Activated naive CD4-positive, alpha-beta T cell treated with anti-CD3 and anti-CD28 coated beads for 36 hours (primary cell): ENCODE data around the gene NOX4. TPM values are rescaled to one million over a fixed set of nuclear protein-coding genes. Genes with fewer than 3 reads are reported as not detected.
A peak's percentile ranks its signal among the peaks of the same experiment; 100 is the strongest.
"Not testable (repeated sequence)": the region's sequence is repeated elsewhere in the genome, so short reads cannot be mapped to it uniquely, and the experiment has no call there.

Experiments used
- CTCF ChIA-PET: fragments of 350-600 bp; sonication (Branson Sonifier 250); formaldehyde crosslinking; loops from one replicate; lab custom pipeline; 2021; ENCODE audit warnings: antibody characterized with exemption; lab: Charles Lee
- DNase-seq: peaks from one replicate; pipeline ENCODE4 v3.0.0-alpha.2; 2020
- H3K27ac Mint-ChIP-seq: one replicate; pipeline ENCODE4 v1.8.0; 2021; ENCODE audit warnings: mild to moderate bottlenecking, mixed read lengths
- H3K27me3 Mint-ChIP-seq: one replicate; pipeline ENCODE4 v1.8.0; 2021; ENCODE audit warnings: low read depth, mixed read lengths
- H3K36me3 Mint-ChIP-seq: one replicate; pipeline ENCODE4 v1.8.0; 2021; ENCODE audit warnings: low read depth, mixed read lengths
- H3K4me1 Mint-ChIP-seq: one replicate; pipeline ENCODE4 v1.8.0; 2021; ENCODE audit warnings: low read depth, mixed read lengths
- H3K4me3 Mint-ChIP-seq: one replicate; pipeline ENCODE4 v1.8.0; 2021; ENCODE audit warnings: mild to moderate bottlenecking, moderate library complexity, mixed read lengths
- H3K9me3 Mint-ChIP-seq: one replicate; pipeline ENCODE4 v1.8.0; 2021; ENCODE audit warnings: mixed read lengths
- intact Hi-C: fragments of 100-400 bp; cut with micrococcal nuclease; formaldehyde crosslinking; loops from one replicate; pipeline ENCODE4 v1.15.1; 2023
- total RNA-seq, 2 experiments: library from RNA; stranded (reverse); gene quantifications; one replicate each; pipeline ENCODE4 v1.2.3, GENCODE V29; 2021

Gene NOX4
- total RNA-seq, 2 experiments from 2014 or later = not detected

DNA sequence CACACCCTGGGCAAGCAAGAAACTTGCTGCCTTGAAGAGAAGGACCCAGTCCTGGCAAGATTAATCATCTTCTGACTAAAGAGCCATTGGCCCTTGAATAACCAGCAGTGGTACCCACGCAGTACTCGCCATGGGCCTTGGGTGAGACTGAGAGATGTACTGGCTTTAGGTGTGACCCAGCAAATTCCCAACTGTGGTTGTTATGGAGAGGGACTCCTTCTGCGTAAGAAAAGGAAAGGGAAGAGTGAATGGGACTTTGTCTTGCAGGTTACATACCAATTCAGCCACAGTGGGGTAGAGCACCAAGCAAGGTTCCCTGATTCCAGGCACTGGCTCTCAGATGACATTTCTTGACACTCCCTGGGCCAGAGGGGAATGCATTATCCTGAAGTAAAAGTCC is 80.1 kb downstream of the NOX4 start:
- H3K9me3 Mint-ChIP-seq, H3K27me3 Mint-ChIP-seq, H3K27ac Mint-ChIP-seq, DNase-seq, intact Hi-C loops, H3K4me1 Mint-ChIP-seq, H3K36me3 Mint-ChIP-seq, CTCF ChIA-PET, H3K4me3 Mint-ChIP-seq: not testable (repeated sequence)

DNA sequence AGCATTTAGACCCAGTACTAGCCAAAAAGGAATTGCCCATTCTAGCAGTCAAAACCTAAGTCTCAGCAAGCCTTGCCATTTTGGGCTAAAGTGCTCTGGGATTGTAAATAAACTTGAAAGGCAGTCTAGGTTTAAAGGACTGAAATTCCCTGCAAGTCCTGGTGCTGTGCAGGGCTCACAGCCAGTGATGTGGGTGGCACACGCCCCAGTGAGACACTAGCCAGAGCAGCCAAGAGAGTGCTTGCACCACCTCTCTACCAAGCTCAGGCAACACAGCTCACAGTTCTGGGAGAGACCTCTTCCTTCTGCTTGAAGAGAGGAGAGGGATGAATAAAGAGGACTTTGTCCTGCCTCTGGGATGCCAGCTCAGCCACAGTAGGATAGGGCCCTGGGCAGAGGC is 80.5 kb downstream of the NOX4 start:
- H3K4me1 Mint-ChIP-seq, intact Hi-C loops, DNase-seq, CTCF ChIA-PET, H3K9me3 Mint-ChIP-seq, H3K27ac Mint-ChIP-seq, H3K4me3 Mint-ChIP-seq, H3K27me3 Mint-ChIP-seq, H3K36me3 Mint-ChIP-seq: not testable (repeated sequence)

GRCh38 chr11:89408441-89408840 is 82.7 kb downstream of the NOX4 start:
- not testable (repeated sequence) for H3K9me3 Mint-ChIP-seq, H3K27me3 Mint-ChIP-seq, DNase-seq, H3K4me1 Mint-ChIP-seq, H3K36me3 Mint-ChIP-seq, H3K27ac Mint-ChIP-seq, H3K4me3 Mint-ChIP-seq
- intact Hi-C loops = loop anchor here (5.0 kb wide), 2 partner anchors 76 to 201 kb away; no protein-coding TSS in a partner anchor
- CTCF ChIA-PET = interaction anchor here (0.6 kb wide), 1 partner anchor 103 kb away, joined by 5 read pairs; no protein-coding TSS in a partner anchor

DNA sequence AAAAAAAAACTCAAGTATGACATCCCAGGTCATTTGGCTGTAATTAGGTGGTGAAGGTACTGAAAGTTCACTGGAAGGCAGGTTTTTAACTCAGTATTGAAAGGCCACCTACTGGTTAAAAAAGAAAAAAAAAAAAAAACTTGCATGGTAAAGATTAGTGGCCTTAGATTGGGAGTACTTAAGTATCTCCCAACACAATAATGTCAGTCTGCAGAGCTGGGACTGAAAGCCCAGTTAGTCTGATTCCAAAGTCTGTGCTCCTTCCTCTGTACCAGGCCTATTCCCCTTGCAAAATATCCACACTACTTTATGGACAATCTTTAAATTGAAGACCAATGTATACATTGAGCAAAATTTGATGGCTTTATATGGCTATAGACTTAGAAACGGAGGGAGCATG is 85.5 kb downstream of the NOX4 start:
- Mint-ChIP-seq H3K9me3 (no peaks in the 10 kb centered on the region), H3K27ac (no peak overlapping the region), H3K4me1 (no peaks in the 10 kb centered on the region), H3K36me3 (no peaks in the 10 kb centered on the region), H3K27me3 (no peaks in the 10 kb centered on the region), H3K4me3 (no peak overlapping the region)
- CTCF ChIA-PET = interaction anchor here (0.7 kb wide), 1 partner anchor 1032 kb away, joined by 9 read pairs; no protein-coding TSS in a partner anchor
- DNase-seq = no peak
- intact Hi-C loops = loop anchor here (1.0 to 5.0 kb wide), 3 partner anchors 73 to 307 kb away; no protein-coding TSS in a partner anchor

- H3K27me3 Mint-ChIP-seq, H3K27ac Mint-ChIP-seq, DNase-seq, H3K4me3 Mint-ChIP-seq, intact Hi-C loops, CTCF ChIA-PET, H3K4me1 Mint-ChIP-seq, H3K36me3 Mint-ChIP-seq, H3K9me3 Mint-ChIP-seq: not testable (repeated sequence)
These were observed 99.5 kb downstream of the NOX4 start for GRCh38 chr11:89391654-89392053.

- H3K27ac Mint-ChIP-seq, DNase-seq, H3K9me3 Mint-ChIP-seq, H3K36me3 Mint-ChIP-seq, H3K27me3 Mint-ChIP-seq, H3K4me3 Mint-ChIP-seq, H3K4me1 Mint-ChIP-seq, CTCF ChIA-PET, intact Hi-C loops: not testable (repeated sequence)
These were observed 103.7 kb downstream of the NOX4 start for GRCh38 chr11:89387501-89387900.

GRCh38 chr11:89382986-89383385 is 108.2 kb downstream of the NOX4 start:
- H3K9me3 Mint-ChIP-seq, H3K4me3 Mint-ChIP-seq, H3K27me3 Mint-ChIP-seq, H3K27ac Mint-ChIP-seq, DNase-seq, CTCF ChIA-PET, intact Hi-C loops, H3K4me1 Mint-ChIP-seq, H3K36me3 Mint-ChIP-seq: not testable (repeated sequence)

DNA sequence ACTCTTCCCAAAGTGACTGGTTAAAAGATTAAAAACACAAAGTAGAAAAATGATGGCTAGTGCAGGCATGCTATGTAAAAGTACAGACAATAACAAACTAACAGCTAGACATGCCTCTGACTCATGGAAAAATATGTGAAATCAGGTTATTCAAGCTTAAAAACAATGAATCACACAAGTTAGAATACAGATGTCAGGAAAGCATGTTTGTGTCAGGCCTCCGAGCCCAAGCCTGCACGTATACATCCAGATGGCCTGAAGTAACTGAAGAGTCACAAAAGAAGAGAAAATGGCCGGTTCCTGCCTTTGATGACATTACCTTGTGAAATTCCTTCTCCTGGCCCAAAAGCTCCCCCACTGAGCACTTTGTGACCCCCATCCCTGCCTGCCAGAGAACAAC is 110.1 kb downstream of the NOX4 start:
- peaks cover 6% of the 10 kb centered on the region for H3K4me1 Mint-ChIP-seq
- H3K27ac Mint-ChIP-seq = peak overlapping the region; percentile 61
- intact Hi-C loops = no loop called here
- CTCF ChIA-PET = no interaction called here
- H3K36me3 Mint-ChIP-seq = no peaks in the 10 kb centered on the region
- peak; percentile 20 for DNase-seq
- H3K9me3 Mint-ChIP-seq = peaks cover 2% of the 10 kb centered on the region
- no peaks in the 10 kb centered on the region for H3K27me3 Mint-ChIP-seq
- no peak overlapping the region for H3K4me3 Mint-ChIP-seq

DNA sequence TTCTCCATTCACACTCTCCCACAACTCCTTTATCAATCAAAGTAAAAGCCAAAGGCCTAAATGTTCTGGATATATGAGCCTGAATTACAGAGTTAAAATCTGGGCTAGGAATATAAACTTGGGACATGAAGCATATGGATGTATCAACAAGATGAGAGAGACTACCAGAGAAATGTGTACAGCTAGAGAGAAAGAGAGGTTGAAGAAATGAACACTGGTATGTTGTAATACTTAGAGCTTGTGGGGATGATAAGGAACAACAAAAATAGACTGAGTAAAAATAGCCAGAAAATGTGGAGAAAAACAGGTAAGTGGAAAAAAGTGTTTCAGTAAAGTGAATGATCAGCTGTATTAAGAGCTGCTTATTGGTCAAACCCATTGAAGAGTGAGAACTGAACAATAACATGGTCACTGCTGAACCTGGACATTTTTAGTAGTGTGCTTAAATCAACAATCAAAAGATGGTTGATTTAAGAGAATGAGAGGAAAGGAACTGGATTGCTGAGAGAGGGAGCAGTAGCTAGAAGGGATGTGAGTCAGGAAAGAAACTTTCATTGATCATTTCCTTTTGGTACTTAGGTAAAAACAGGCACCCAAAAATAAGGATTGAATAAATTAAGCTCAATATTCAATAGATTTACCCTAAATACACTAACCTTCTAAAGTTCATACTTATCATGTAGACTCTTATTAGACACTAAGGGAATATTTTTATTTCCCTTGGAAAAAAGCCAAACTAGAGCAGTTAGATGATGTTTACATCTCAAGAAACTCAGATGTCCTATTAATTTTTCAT is 111.0 kb downstream of the NOX4 start:
- intact Hi-C loops, CTCF ChIA-PET, H3K4me1 Mint-ChIP-seq, H3K36me3 Mint-ChIP-seq, H3K9me3 Mint-ChIP-seq, H3K27me3 Mint-ChIP-seq, H3K4me3 Mint-ChIP-seq, H3K27ac Mint-ChIP-seq, DNase-seq: not testable (repeated sequence)

GRCh38 chr11:89378986-89379385 is 112.2 kb downstream of the NOX4 start:
- H3K27ac Mint-ChIP-seq, H3K4me1 Mint-ChIP-seq, CTCF ChIA-PET, H3K9me3 Mint-ChIP-seq, intact Hi-C loops, H3K36me3 Mint-ChIP-seq, H3K27me3 Mint-ChIP-seq, DNase-seq, H3K4me3 Mint-ChIP-seq: not testable (repeated sequence)

GRCh38 chr11:89369356-89369755 is 121.8 kb downstream of the NOX4 start:
- H3K36me3 Mint-ChIP-seq, H3K4me3 Mint-ChIP-seq, CTCF ChIA-PET, H3K9me3 Mint-ChIP-seq, H3K4me1 Mint-ChIP-seq, DNase-seq, H3K27me3 Mint-ChIP-seq, H3K27ac Mint-ChIP-seq: not testable (repeated sequence)
- intact Hi-C loops = loop anchor here (5.0 kb wide), 1 partner anchor 457 kb away; no protein-coding TSS in a partner anchor

DNA sequence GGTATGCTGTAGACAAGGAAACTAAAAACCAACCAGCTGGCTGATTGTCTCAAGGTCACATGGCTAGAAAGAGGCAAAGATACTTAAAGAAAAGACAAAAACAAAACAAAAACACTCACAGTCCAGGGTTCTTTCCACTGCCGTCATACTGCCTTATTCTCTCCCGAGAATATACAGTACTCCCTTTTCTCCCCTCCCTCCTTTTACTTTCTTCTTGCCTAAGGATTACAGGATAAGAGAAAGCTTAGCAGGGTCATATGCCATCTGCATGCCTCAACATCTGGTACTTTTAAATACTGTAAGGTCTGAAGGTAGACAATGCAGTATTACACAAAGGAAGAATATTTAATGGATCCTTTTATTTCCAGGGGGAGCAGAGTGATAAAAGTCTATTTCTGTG is 126.3 kb downstream of the NOX4 start:
- intact Hi-C loops = loop anchor here (5.0 kb wide), 1 partner anchor 453 kb away; no protein-coding TSS in a partner anchor
- H3K4me3 Mint-ChIP-seq, H3K27ac Mint-ChIP-seq, H3K27me3 Mint-ChIP-seq, DNase-seq, H3K4me1 Mint-ChIP-seq, H3K36me3 Mint-ChIP-seq, H3K9me3 Mint-ChIP-seq, CTCF ChIA-PET: not testable (repeated sequence)

DNA sequence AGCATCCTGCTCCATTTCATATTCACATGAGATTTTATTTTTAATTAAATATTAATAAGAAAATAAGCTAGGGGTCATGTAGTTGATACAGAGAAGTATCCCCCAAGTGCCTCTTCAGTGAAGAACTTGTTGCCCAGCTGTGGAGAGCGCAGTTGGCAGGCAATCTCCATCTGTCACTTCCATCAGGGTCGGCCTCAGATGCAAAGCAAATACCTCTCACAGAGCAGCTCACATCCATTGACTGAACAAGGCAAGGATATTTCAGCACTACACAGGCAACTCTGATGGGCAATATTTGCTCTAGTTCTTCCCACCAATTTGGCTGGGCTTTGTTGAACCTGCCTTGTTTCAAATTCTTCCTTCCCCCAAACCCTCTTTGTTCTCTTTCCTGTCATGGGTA is 129.4 kb downstream of the NOX4 start:
- DNase-seq = no peak
- H3K27ac Mint-ChIP-seq = no peak overlapping the region
- no peaks in the 10 kb centered on the region for H3K36me3 Mint-ChIP-seq
- H3K27me3 Mint-ChIP-seq = no peaks in the 10 kb centered on the region
- CTCF ChIA-PET = no interaction called here
- H3K4me3 Mint-ChIP-seq = no peak overlapping the region
- no peaks in the 10 kb centered on the region for H3K4me1 Mint-ChIP-seq
- H3K9me3 Mint-ChIP-seq = peaks cover 2% of the 10 kb centered on the region
- intact Hi-C loops = no loop called here
